ENCODE measurements around the gene RING1. TPM values are rescaled to one million over a fixed set of nuclear protein-coding genes. Genes with fewer than 3 reads are reported as not detected.

RING1 gene
- total RNA-seq, 1 experiment from 2014 or later = 45.9 TPM

GRCh38 chr6:33169291-33170175 is 38.8 kb upstream of the RING1 start:
- Histone ChIP-seq H3K4me3 (replicated peaks in 1 of 2; ENCODE audit: low read depth in 1 of 2, low read length in 2 of 2) (no peak overlapping the region), H3K9ac (ENCODE audit: low read length) (no peak overlapping the region), H4K20me1 (ENCODE audit: insufficient read depth) (no peaks in the 10 kb centered on the region), H2AFZ (ENCODE audit: low read depth, low read length, poor library complexity, severe bottlenecking) (no peak overlapping the region), H3K4me2 (ENCODE audit: low read length) (no peak overlapping the region), H3K9me3 (ENCODE audit: control insufficient read depth in 1 of 2, insufficient read depth in 1 of 2, low read depth in 1 of 2, low read length in 2 of 2) (no peaks in the 10 kb centered on the region), H3K27me3 (ENCODE audit: insufficient read depth, low read length) (no peaks in the 10 kb centered on the region), H3K36me3 (ENCODE audit: control insufficient read depth in 1 of 2, insufficient read depth in 2 of 2, low read length in 2 of 2) (no peaks in the 10 kb centered on the region), H3K79me2 (ENCODE audit: insufficient read depth, low read length) (no peaks in the 10 kb centered on the region), H3K27ac (ENCODE audit: low read depth, low read length) (no peak overlapping the region), H3K9me2 (ENCODE audit: insufficient read depth) (no peaks in the 10 kb centered on the region), H3K4me1 (ENCODE audit: control insufficient read depth in 1 of 2, insufficient read depth in 2 of 2, low read length in 2 of 2) (no peaks in the 10 kb centered on the region)
- no peak for DNase-seq (ENCODE audit: low read depth, low spot score)
- ChIA-PET RAD21 (ENCODE audit: low non-redundant PET in 1 of 2, low total read pairs in 2 of 2, uncharacterized antibody in 2 of 2, unreplicated experiment in 2 of 2) (no interaction called here), CTCF (no interaction called here), POLR2A (no interaction called here)
- intact Hi-C loops (cut with micrococcal nuclease) = no loop called here
- TF ChIP-seq, protein P1, sequence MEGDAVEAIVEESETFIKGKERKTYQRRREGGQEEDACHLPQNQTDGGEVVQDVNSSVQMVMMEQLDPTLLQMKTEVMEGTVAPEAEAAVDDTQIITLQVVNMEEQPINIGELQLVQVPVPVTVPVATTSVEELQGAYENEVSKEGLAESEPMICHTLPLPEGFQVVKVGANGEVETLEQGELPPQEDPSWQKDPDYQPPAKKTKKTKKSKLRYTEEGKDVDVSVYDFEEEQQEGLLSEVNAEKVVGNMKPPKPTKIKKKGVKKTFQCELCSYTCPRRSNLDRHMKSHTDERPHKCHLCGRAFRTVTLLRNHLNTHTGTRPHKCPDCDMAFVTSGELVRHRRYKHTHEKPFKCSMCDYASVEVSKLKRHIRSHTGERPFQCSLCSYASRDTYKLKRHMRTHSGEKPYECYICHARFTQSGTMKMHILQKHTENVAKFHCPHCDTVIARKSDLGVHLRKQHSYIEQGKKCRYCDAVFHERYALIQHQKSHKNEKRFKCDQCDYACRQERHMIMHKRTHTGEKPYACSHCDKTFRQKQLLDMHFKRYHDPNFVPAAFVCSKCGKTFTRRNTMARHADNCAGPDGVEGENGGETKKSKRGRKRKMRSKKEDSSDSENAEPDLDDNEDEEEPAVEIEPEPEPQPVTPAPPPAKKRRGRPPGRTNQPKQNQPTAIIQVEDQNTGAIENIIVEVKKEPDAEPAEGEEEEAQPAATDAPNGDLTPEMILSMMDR (IDR thresholded peaks at IDR 0.05 in 2 of 3, conservative IDR thresholded peaks at IDR 0.05 in 1 of 3; ENCODE audit: borderline replicate concordance in 1 of 3, insufficient read depth in 1 of 3, low read depth in 2 of 3, low read length in 2 of 3) = no peak
- no peak for TF ChIP-seq FOSL1 (IDR thresholded peaks at IDR 0.05; ENCODE audit: low read depth)
- BruUV-seq (replicated peaks) = no TSS peak
- ATAC-seq = no peak

- intact Hi-C loops (cut with micrococcal nuclease) = no loop called here
Measured at GRCh38 chr6:33170176-33171015, 37.9 kb upstream of the RING1 start.

More at GRCh38 chr6:33170176-33171015, 37.9 kb upstream of the RING1 start:
- Histone ChIP-seq H3K79me2 (ENCODE audit: insufficient read depth, low read length) (no peaks in the 10 kb centered on the region), H3K9me2 (ENCODE audit: insufficient read depth) (no peaks in the 10 kb centered on the region), H2AFZ (ENCODE audit: low read depth, low read length, poor library complexity, severe bottlenecking) (no peak overlapping the region), H3K9me3 (ENCODE audit: control insufficient read depth in 1 of 2, insufficient read depth in 1 of 2, low read depth in 1 of 2, low read length in 2 of 2) (no peaks in the 10 kb centered on the region), H3K4me1 (ENCODE audit: control insufficient read depth in 1 of 2, insufficient read depth in 2 of 2, low read length in 2 of 2) (no peaks in the 10 kb centered on the region), H3K27ac (ENCODE audit: low read depth, low read length) (no peak overlapping the region), H3K27me3 (ENCODE audit: insufficient read depth, low read length) (no peaks in the 10 kb centered on the region), H3K9ac (ENCODE audit: low read length) (no peak overlapping the region), H3K4me3 (replicated peaks in 1 of 2; ENCODE audit: low read depth in 1 of 2, low read length in 2 of 2) (no peak overlapping the region), H3K36me3 (ENCODE audit: control insufficient read depth in 1 of 2, insufficient read depth in 2 of 2, low read length in 2 of 2) (no peaks in the 10 kb centered on the region), H4K20me1 (ENCODE audit: insufficient read depth) (no peaks in the 10 kb centered on the region), H3K4me2 (ENCODE audit: low read length) (no peak overlapping the region)
- ATAC-seq (no peak), DNase-seq (ENCODE audit: low read depth, low spot score) (no peak)
- RAD21 ChIA-PET (ENCODE audit: low non-redundant PET in 1 of 2, low total read pairs in 2 of 2, uncharacterized antibody in 2 of 2, unreplicated experiment in 2 of 2) = no interaction called here
- TF ChIP-seq SIN3A (IDR thresholded peaks at IDR 0.05; ENCODE audit: low read depth) = no peak
- TF ChIP-seq, protein P2, sequence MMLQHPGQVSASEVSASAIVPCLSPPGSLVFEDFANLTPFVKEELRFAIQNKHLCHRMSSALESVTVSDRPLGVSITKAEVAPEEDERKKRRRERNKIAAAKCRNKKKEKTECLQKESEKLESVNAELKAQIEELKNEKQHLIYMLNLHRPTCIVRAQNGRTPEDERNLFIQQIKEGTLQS (IDR thresholded peaks at IDR 0.05) = no peak
- no peak for TF ChIP-seq EZH2 (IDR thresholded peaks at IDR 0.05)
- POLR2A ChIA-PET = no interaction called here
- CTCF ChIA-PET = no interaction called here
- BruUV-seq (replicated peaks) = no TSS peak

Data from HCT116 (cell line).